ENCODE data around the gene STPG2.

The STPG2 gene

GRCh38 chr4:97720869-97721432 lies 422.3 kb downstream of the STPG2 start:
- Histone ChIP-seq H3K4me3 (ENCODE audit: low read length in 2 of 2) (no peak overlapping the region), H3K27me3 (ENCODE audit: control insufficient read depth in 1 of 2, insufficient read depth in 2 of 2, low read length in 2 of 2) (no peaks in the 10 kb centered on the region), H3K4me1 (ENCODE audit: control insufficient read depth, insufficient read depth, low read length) (no peaks in the 10 kb centered on the region), H3K36me3 (ENCODE audit: control insufficient read depth in 2 of 2, insufficient read depth in 2 of 2, low read length in 2 of 2) (no peaks in the 10 kb centered on the region), H3K9ac (ENCODE audit: low read length in 2 of 2) (no peak overlapping the region), H3K9me3 (ENCODE audit: control insufficient read depth in 2 of 2, low read length in 2 of 2) (no peaks in the 10 kb centered on the region), H3K27ac (ENCODE audit: low read length) (no peak overlapping the region)

GRCh38 chr4:97691111-97691605 lies 452.1 kb downstream of the STPG2 start:
- Histone ChIP-seq H3K9me3 (ENCODE audit: control insufficient read depth in 2 of 2, low read length in 2 of 2) (peaks cover 0 to 4% of the 10 kb centered on the region in 2 donors), H3K9ac (ENCODE audit: low read length in 2 of 2) (no peak overlapping the region), H3K4me3 (ENCODE audit: low read length in 2 of 2) (no peak overlapping the region), H3K4me1 (ENCODE audit: control insufficient read depth, insufficient read depth, low read length) (no peaks in the 10 kb centered on the region), H3K27me3 (ENCODE audit: control insufficient read depth in 1 of 2, insufficient read depth in 2 of 2, low read length in 2 of 2) (no peaks in the 10 kb centered on the region), H3K27ac (ENCODE audit: low read length) (no peak overlapping the region), H3K36me3 (ENCODE audit: control insufficient read depth in 2 of 2, insufficient read depth in 2 of 2, low read length in 2 of 2) (no peaks in the 10 kb centered on the region)

- no peak overlapping the region for H3K4me3 ChIP-seq (ENCODE audit: low read length in 2 of 2)
- H3K36me3 ChIP-seq (ENCODE audit: control insufficient read depth in 2 of 2, insufficient read depth in 2 of 2, low read length in 2 of 2): no peaks in the 10 kb centered on the region
- H3K9me3 ChIP-seq (ENCODE audit: control insufficient read depth in 2 of 2, low read length in 2 of 2): no peaks in the 10 kb centered on the region
- no peaks in the 10 kb centered on the region for H3K27me3 ChIP-seq (ENCODE audit: control insufficient read depth in 1 of 2, insufficient read depth in 2 of 2, low read length in 2 of 2)
- H3K9ac ChIP-seq (ENCODE audit: low read length in 2 of 2): no peak overlapping the region
- H3K4me1 ChIP-seq (ENCODE audit: control insufficient read depth, insufficient read depth, low read length): no peaks in the 10 kb centered on the region
- no peak overlapping the region for H3K27ac ChIP-seq (ENCODE audit: low read length)
Observed at GRCh38 chr4:97670703-97671269, 472.5 kb downstream of the STPG2 start.

- no peaks in the 10 kb centered on the region for H3K36me3 ChIP-seq (ENCODE audit: control insufficient read depth in 2 of 2, insufficient read depth in 2 of 2, low read length in 2 of 2)
- H3K9ac ChIP-seq (ENCODE audit: low read length in 2 of 2): no peak overlapping the region
- no peak overlapping the region for H3K27ac ChIP-seq (ENCODE audit: low read length)
- no peaks in the 10 kb centered on the region for H3K9me3 ChIP-seq (ENCODE audit: control insufficient read depth in 2 of 2, low read length in 2 of 2)
- no peak overlapping the region for H3K4me3 ChIP-seq (ENCODE audit: low read length in 2 of 2)
- H3K4me1 ChIP-seq (ENCODE audit: control insufficient read depth, insufficient read depth, low read length): no peaks in the 10 kb centered on the region
- H3K27me3 ChIP-seq (ENCODE audit: control insufficient read depth in 1 of 2, insufficient read depth in 2 of 2, low read length in 2 of 2): no peaks in the 10 kb centered on the region
Observed at GRCh38 chr4:97665553-97665952, 477.7 kb downstream of the STPG2 start.

- H3K4me1 ChIP-seq (ENCODE audit: control insufficient read depth, insufficient read depth, low read length): no peaks in the 10 kb centered on the region
- H3K4me3 ChIP-seq (ENCODE audit: low read length in 2 of 2): no peak overlapping the region
- H3K9me3 ChIP-seq (ENCODE audit: control insufficient read depth in 2 of 2, low read length in 2 of 2): no peaks in the 10 kb centered on the region
- no peak overlapping the region for H3K9ac ChIP-seq (ENCODE audit: low read length in 2 of 2)
- no peak overlapping the region for H3K27ac ChIP-seq (ENCODE audit: low read length)
- no peaks in the 10 kb centered on the region for H3K36me3 ChIP-seq (ENCODE audit: control insufficient read depth in 2 of 2, insufficient read depth in 2 of 2, low read length in 2 of 2)
- no peaks in the 10 kb centered on the region for H3K27me3 ChIP-seq (ENCODE audit: control insufficient read depth in 1 of 2, insufficient read depth in 2 of 2, low read length in 2 of 2)
Observed at GRCh38 chr4:97664741-97665140, 478.5 kb downstream of the STPG2 start.

GRCh38 chr4:97662133-97662532 lies 481.1 kb downstream of the STPG2 start:
- H3K9me3 ChIP-seq (ENCODE audit: control insufficient read depth in 2 of 2, low read length in 2 of 2): no peaks in the 10 kb centered on the region
- H3K4me3 ChIP-seq (ENCODE audit: low read length in 2 of 2): no peak overlapping the region
- H3K4me1 ChIP-seq (ENCODE audit: control insufficient read depth, insufficient read depth, low read length): no peaks in the 10 kb centered on the region
- no peak overlapping the region for H3K9ac ChIP-seq (ENCODE audit: low read length in 2 of 2)
- no peaks in the 10 kb centered on the region for H3K27me3 ChIP-seq (ENCODE audit: control insufficient read depth in 1 of 2, insufficient read depth in 2 of 2, low read length in 2 of 2)
- no peak overlapping the region for H3K27ac ChIP-seq (ENCODE audit: low read length)
- no peaks in the 10 kb centered on the region for H3K36me3 ChIP-seq (ENCODE audit: control insufficient read depth in 2 of 2, insufficient read depth in 2 of 2, low read length in 2 of 2)

GRCh38 chr4:97656044-97656720 lies 487.1 kb downstream of the STPG2 start:
- no peak overlapping the region for H3K27ac ChIP-seq (ENCODE audit: low read length)
- H3K9me3 ChIP-seq (ENCODE audit: control insufficient read depth in 2 of 2, low read length in 2 of 2): no peaks in the 10 kb centered on the region
- no peak overlapping the region for H3K4me3 ChIP-seq (ENCODE audit: low read length in 2 of 2)
- no peak overlapping the region for H3K9ac ChIP-seq (ENCODE audit: low read length in 2 of 2)
- no peaks in the 10 kb centered on the region for H3K4me1 ChIP-seq (ENCODE audit: control insufficient read depth, insufficient read depth, low read length)
- H3K27me3 ChIP-seq (ENCODE audit: control insufficient read depth in 1 of 2, insufficient read depth in 2 of 2, low read length in 2 of 2): no peaks in the 10 kb centered on the region
- no peaks in the 10 kb centered on the region for H3K36me3 ChIP-seq (ENCODE audit: control insufficient read depth in 2 of 2, insufficient read depth in 2 of 2, low read length in 2 of 2)

- Histone ChIP-seq H3K9ac (ENCODE audit: low read length in 2 of 2) (no peak overlapping the region), H3K9me3 (ENCODE audit: control insufficient read depth in 2 of 2, low read length in 2 of 2) (no peaks in the 10 kb centered on the region), H3K27me3 (ENCODE audit: control insufficient read depth in 1 of 2, insufficient read depth in 2 of 2, low read length in 2 of 2) (no peaks in the 10 kb centered on the region), H3K27ac (ENCODE audit: low read length) (no peak overlapping the region), H3K36me3 (ENCODE audit: control insufficient read depth in 2 of 2, insufficient read depth in 2 of 2, low read length in 2 of 2) (no peaks in the 10 kb centered on the region), H3K4me3 (ENCODE audit: low read length in 2 of 2) (no peak overlapping the region), H3K4me1 (ENCODE audit: control insufficient read depth, insufficient read depth, low read length) (no peaks in the 10 kb centered on the region)
Observed at GRCh38 chr4:97653701-97654100, 489.6 kb downstream of the STPG2 start.

- H3K4me1 ChIP-seq (ENCODE audit: control insufficient read depth, insufficient read depth, low read length): no peaks in the 10 kb centered on the region
- no peak overlapping the region for H3K9ac ChIP-seq (ENCODE audit: low read length in 2 of 2)
- no peak overlapping the region for H3K4me3 ChIP-seq (ENCODE audit: low read length in 2 of 2)
- H3K36me3 ChIP-seq (ENCODE audit: control insufficient read depth in 2 of 2, insufficient read depth in 2 of 2, low read length in 2 of 2): no peaks in the 10 kb centered on the region
- H3K9me3 ChIP-seq (ENCODE audit: control insufficient read depth in 2 of 2, low read length in 2 of 2): no peaks in the 10 kb centered on the region
- H3K27me3 ChIP-seq (ENCODE audit: control insufficient read depth in 1 of 2, insufficient read depth in 2 of 2, low read length in 2 of 2): no peaks in the 10 kb centered on the region
- H3K27ac ChIP-seq (ENCODE audit: low read length): no peak overlapping the region
Observed at GRCh38 chr4:97646997-97647396, 496.3 kb downstream of the STPG2 start.

GRCh38 chr4:97645071-97645821 lies 498.0 kb downstream of the STPG2 start:
- Histone ChIP-seq H3K27me3 (ENCODE audit: control insufficient read depth in 1 of 2, insufficient read depth in 2 of 2, low read length in 2 of 2) (no peaks in the 10 kb centered on the region), H3K4me1 (ENCODE audit: control insufficient read depth, insufficient read depth, low read length) (no peaks in the 10 kb centered on the region), H3K9me3 (ENCODE audit: control insufficient read depth in 2 of 2, low read length in 2 of 2) (no peaks in the 10 kb centered on the region), H3K36me3 (ENCODE audit: control insufficient read depth in 2 of 2, insufficient read depth in 2 of 2, low read length in 2 of 2) (no peaks in the 10 kb centered on the region), H3K4me3 (ENCODE audit: low read length in 2 of 2) (no peak overlapping the region), H3K9ac (ENCODE audit: low read length in 2 of 2) (no peak overlapping the region), H3K27ac (ENCODE audit: low read length) (no peak overlapping the region)
